ENCODE measurements around the gene PRR20B.
"Not testable (repeated sequence)": the region's sequence is repeated elsewhere in the genome, so short reads cannot be mapped to it uniquely, and the experiment has no call there.

DNA sequence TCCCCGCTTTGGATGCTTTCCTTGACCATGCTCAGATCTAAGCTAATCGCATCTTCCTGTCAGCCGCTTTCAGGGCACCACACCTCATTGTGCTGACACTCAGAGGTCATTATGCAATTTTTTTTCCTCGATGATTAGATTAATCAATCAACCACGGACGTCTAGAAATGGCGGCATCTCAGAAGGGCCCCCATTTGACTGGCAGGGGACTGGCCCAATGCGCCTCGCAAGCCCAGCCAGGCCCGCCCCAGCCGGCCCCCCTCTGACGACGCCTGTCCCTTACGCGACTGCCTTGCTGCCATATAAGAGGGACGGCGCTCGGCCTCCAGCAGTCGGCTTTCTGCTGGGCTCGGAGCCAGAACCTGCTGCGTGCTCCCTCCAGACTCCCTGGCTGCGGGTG lies at the start of gene PRR20B:
- TF ChIP-seq, protein P1, sequence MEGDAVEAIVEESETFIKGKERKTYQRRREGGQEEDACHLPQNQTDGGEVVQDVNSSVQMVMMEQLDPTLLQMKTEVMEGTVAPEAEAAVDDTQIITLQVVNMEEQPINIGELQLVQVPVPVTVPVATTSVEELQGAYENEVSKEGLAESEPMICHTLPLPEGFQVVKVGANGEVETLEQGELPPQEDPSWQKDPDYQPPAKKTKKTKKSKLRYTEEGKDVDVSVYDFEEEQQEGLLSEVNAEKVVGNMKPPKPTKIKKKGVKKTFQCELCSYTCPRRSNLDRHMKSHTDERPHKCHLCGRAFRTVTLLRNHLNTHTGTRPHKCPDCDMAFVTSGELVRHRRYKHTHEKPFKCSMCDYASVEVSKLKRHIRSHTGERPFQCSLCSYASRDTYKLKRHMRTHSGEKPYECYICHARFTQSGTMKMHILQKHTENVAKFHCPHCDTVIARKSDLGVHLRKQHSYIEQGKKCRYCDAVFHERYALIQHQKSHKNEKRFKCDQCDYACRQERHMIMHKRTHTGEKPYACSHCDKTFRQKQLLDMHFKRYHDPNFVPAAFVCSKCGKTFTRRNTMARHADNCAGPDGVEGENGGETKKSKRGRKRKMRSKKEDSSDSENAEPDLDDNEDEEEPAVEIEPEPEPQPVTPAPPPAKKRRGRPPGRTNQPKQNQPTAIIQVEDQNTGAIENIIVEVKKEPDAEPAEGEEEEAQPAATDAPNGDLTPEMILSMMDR (IDR thresholded peaks at IDR 0.05; ENCODE audit: low read depth, low read length, poor library complexity, severe bottlenecking), result not testable (repeated sequence)
- TF ChIP-seq EZH2phosphoT487 (IDR thresholded peaks at IDR 0.05; ENCODE audit: borderline replicate concordance, low read length), result not testable (repeated sequence)
